Kidney capillary endothelial cell (primary cell): ENCODE data around the gene ZCCHC7.
"Not testable (repeated sequence)": the region's sequence is repeated elsewhere in the genome, so short reads cannot be mapped to it uniquely, and the experiment has no call there.

Experiments used
- DNase-seq: peaks from one replicate; pipeline ENCODE4 v3.0.0-alpha.2; 2018; ENCODE audit warnings: low spot score

Gene ZCCHC7

DNA sequence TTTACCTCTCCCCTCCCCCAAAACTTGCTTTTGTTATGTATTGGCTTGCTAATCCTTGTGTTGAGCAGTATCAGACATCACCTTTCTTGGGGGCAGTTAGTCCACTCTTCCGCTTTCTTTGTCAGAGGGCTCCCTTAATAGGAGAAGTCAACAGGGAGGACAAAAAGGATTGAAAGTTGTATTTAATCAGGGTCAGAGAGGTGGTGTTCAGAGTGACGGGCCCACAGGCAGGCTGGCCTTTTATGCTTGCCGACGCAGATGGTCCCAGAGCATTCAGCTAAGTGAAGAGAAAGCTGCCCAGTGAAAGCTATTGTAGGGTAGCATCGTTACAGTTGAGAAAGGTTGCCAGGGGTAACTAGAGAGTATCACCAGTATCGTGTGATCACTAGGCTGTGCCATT, 131.1 kb downstream of the ZCCHC7 start:
- no peak for DNase-seq

GRCh38 chr9:37253377-37253937, 133.1 kb downstream of the ZCCHC7 start:
- DNase-seq, result no peak

DNA sequence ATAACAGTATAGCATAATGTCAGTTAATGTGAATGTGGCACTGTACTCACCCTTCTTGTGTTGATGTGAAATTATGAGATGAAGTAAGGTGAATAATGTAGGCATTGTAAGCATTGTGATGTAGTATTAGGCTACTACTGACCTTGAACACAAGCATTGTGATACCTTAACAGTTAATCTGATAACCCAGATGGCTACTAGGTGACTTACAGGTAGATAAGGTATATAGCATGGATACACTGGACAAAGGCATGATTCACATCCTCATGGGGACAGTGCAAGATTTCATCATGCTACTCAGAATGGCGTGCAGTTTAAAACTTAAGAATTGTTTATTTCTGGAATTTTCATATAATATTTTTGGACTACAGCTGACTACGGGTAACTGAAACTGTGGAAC, 134.8 kb downstream of the ZCCHC7 start:
- DNase-seq, result no peak

DNA sequence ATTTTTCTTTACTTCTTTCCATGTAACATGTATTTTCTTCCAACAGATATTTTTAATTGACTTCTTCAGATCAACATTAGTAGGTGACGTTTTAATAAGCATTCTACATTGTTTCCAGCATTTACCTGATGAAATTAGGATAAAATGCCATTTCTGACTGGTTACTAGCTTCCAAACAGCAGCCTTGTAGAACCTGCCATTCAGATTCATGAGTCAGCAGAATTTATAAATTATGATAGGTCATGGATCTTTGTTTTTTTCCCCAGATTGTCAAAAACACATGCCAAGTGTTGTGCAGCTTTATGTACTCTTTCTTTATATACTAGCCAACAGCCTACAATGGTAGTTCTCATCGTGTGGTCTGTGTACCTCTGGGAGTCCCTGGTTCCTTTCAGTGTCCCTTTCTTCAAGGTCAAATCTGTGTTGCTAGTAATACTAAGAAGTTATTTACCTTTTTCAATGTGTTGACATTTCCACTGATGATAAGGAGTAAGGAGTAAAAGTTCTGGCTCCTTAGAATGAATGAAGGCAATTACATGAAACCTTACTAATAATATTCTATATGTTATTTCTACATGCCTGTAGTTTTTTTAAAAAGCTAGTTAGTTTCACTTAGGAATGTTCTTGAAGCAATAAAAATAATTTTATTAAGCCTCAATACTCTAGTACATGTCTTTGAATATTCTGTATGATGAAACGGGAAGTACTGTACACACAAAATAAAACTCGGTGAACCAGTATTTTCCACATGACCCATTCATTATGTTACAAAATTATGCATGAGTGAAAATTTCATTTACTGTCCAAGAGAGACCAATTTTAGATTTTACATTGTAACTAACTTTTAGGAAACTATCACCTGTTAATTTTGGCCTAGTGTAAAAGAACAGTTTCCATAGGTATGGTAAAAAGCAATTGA, 135.8 kb downstream of the ZCCHC7 start:
- DNase-seq, result no peak

DNA sequence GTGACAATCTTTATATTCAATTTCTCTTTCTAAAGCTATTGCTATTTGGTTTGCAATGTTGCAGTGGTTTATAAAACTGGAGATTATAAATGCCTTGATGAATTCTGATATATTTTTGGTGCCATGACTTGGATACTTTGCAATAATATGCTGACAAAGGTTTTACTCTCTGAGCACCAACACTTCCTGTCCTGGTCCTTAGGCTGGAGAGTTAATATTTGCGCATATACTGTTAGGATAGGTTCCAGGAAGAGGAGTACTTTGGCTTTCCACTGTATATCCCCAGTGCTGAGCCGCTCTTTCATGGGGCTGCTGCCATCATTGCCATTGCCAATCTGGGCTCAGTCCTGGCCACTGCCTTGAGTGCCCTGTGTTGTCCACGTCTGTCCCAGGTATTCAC, 139.6 kb downstream of the ZCCHC7 start:
- no peak for DNase-seq

- DNase-seq, result peak; percentile 19
Observed at GRCh38 chr9:37262410-37262809, 142.0 kb downstream of the ZCCHC7 start.

- DNase-seq, result no peak
Observed at GRCh38 chr9:37264539-37264938, 144.2 kb downstream of the ZCCHC7 start.

- no peak for DNase-seq
Observed at GRCh38 chr9:37266630-37267029, 146.3 kb downstream of the ZCCHC7 start.

- DNase-seq, result no peak
Observed at GRCh38 chr9:37269221-37269620, 148.8 kb downstream of the ZCCHC7 start.

- no peak for DNase-seq
Observed at GRCh38 chr9:37271679-37272078, 151.3 kb downstream of the ZCCHC7 start.

DNA sequence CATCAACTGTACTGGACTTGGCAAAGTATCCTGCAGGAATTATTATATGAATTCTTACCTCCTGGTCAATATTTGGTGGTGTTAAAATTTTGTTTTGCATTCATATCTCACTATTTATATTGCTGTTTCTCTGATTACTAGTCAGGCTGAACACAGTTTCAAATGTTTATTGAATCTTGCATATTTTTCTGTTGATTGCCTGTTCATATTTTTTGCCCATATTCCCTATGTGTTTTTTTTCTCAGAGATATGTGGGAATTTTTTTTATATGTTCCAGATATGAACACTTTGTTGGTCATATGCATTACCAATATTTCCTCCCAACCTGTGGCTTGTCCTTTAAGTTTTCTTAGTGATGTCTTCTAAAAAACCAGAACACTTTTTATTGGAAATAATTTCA, 153.2 kb downstream of the ZCCHC7 start:
- DNase-seq, result no peak

- DNase-seq, result no peak
Observed at GRCh38 chr9:37281541-37281940, 161.2 kb downstream of the ZCCHC7 start.

- no peak for DNase-seq
Observed at GRCh38 chr9:37283730-37284325, 163.5 kb downstream of the ZCCHC7 start.

- no peak for DNase-seq
Observed at GRCh38 chr9:37284636-37285035, 164.3 kb downstream of the ZCCHC7 start.

DNA sequence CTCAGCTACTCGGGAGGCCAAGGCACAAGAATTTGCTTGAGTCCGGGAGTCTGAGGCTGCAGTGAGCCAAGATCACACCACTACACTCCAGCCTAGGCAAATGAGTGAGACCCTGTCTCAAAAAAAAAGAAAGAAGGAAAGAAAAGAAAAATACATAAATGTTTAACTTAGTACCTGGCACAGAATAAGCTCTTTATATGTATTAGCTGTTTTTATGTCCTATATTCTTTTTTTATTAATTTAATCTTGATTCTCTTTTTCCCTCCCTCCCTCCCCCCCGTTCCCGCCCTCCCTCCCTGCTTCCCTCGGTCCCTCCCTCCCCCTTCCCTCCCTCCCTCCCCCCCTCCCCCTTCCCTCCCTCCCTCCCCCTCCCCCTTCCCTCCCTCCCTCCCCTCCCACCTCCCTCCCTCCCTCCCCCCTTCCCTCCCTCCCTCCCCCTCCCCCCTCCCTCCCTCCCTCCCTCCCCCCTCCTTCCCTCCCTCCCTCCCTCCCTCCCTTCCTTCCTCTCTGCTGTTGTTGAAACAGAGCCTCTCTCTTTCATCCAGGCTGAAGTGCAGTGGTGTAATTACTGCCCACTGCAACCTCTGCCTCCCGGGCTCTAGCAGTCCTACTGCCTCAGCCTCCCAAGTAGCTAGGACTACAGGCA, 166.3 kb downstream of the ZCCHC7 start:
- DNase-seq, result no peak

DNA sequence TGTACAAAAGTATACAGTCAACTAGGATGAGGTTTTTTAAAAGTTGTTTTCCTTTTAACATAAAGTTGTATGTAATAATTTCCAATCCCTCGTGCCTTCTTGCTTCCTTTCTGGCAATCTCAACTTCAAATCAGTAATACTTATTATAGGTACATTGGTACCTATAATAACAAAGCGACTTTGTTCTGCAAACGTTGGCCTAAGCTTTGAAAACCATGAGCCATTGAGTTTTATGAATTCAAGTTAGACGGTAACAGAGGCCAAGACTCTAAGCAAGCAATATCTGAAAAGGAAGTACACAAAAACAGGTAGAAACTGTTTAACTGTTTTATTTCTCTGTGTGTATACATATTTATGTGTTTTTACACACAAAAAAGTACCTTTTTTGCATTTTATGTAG, 166.9 kb downstream of the ZCCHC7 start:
- DNase-seq, result no peak

DNA sequence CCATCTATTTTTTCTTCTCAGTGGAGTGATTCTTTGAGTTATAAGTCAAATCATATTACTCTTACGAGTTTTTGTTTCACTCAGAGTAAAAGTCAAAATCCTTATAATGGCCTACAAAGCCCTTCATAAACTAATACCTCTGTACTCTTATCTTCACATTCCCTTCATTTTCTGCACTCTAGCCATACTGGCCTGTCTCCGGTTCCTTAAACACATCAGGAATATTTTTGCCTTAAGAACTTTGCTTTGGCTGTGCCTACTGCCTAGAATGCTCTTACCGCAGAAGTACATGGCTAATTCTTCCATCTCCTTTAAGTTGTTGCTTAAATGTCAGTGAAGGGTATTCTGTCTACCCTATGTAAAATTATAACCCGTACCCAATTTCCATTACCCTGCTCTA, 169.3 kb downstream of the ZCCHC7 start:
- DNase-seq, result no peak

- DNase-seq, result no peak
Observed at GRCh38 chr9:37290366-37290939, 170.1 kb downstream of the ZCCHC7 start.

DNA sequence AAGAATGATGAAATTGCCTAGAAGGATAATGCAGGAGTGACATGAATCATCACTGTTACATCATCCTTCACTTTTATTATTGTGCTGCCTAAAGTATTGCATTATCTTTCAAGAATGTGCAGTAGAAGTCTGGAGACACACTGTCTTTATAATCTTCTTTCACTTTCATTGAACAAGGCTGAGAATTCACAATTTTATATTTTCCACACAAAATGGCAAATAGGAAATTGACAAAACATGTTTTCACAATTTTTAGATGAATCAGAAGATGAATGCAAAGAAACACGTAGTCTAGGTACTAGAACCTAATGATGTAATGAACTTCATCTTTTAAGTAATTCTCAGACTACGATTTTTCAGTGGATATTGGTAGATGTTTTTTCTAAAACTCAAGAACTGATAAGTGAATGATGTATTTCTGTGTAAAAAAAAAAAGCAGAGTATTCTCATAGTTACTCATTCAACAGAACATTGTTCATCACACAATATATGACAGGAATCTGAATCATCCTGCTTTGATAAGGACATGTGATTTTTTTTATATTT, 170.6 kb downstream of the ZCCHC7 start:
- peak; percentile 36 for DNase-seq

DNA sequence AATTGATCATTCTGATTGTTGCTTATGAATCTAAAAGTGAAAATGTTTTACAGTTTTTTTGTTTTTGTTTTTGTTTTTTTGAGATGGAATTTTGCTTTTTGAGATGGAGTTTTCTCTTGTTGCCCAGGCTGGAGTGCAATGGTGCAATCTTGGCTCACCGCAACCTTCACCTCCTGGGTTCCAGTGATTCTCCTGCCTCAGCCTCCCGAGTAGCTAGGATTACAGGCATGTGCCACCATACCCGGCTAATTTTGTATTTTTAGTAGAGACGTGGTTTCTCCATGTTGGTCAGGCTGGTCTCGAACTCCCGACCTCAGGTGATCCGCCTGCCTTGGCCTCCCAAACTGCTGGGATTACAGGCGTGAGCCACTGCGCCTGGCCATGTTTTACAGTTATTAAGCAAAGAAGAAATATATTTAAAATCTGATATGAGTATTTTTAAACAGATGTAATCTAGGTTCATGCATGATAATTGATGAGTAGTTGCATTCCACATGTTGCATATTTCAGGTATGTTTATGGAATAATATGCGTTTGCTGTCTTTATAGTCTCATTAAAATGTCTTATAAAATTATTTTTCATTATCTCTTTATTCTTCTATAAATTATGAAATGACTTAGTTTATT, 171.4 kb downstream of the ZCCHC7 start:
- DNase-seq, result not testable (repeated sequence)

GRCh38 chr9:37292896-37293295, 172.5 kb downstream of the ZCCHC7 start:
- DNase-seq, result no peak
